ENCODE results near the gene USP6NL. TPM values are rescaled to one million over a fixed set of nuclear protein-coding genes. Genes with fewer than 3 reads are reported as not detected.

Gene USP6NL
- total RNA-seq, 1 experiment from 2014 or later, result 13.0 TPM

- Histone ChIP-seq H3F3A (ENCODE audit: low read length, unreplicated experiment) (no peaks in the 10 kb centered on the region), H3K9me2 (replicated peaks; ENCODE audit: low read length) (no peaks in the 10 kb centered on the region), H3K27me3 (ENCODE audit: low read length) (no peaks in the 10 kb centered on the region), H3K9me3 (ENCODE audit: low read length) (no peaks in the 10 kb centered on the region), H4K20me1 (ENCODE audit: low read length) (no peaks in the 10 kb centered on the region), H3K36me3 (ENCODE audit: low read depth, low read length) (no peaks in the 10 kb centered on the region), H3K4me1 (ENCODE audit: insufficient read depth, low read length) (peaks cover 5% of the 10 kb centered on the region), H3K27ac (ENCODE audit: low read length) (no peak overlapping the region), H3K4me2 (ENCODE audit: low read length) (no peak overlapping the region), H2AFZ (ENCODE audit: low read length) (no peak overlapping the region), H3K4me3 (ENCODE audit: low read length) (no peak overlapping the region), H3K9ac (ENCODE audit: low read length) (no peak overlapping the region), H3K79me2 (ENCODE audit: low read length) (peaks cover 47% of the 10 kb centered on the region)
- CTCF ChIA-PET, result no interaction called here
- no peak for DNase-seq
- TF ChIP-seq EZH2phosphoT487 (IDR thresholded peaks at IDR 0.05; ENCODE audit: borderline replicate concordance, low read length) (no peak), EZH2 (IDR thresholded peaks at IDR 0.05; ENCODE audit: low read length, unreplicated experiment) (no peak)
- intact Hi-C loops (cut with micrococcal nuclease), result no loop called here
- ATAC-seq, result no peak
- POLR2A ChIA-PET (ENCODE audit: unreplicated experiment), result no interaction called here
- no TSS peak for BruUV-seq (replicated peaks)
Measured at GRCh38 chr10:11557967-11558366, 53.5 kb downstream of the USP6NL start.

GRCh38 chr10:11557513-11557912, 53.9 kb downstream of the USP6NL start:
- BruUV-seq (replicated peaks), result no TSS peak
- no peak for TF ChIP-seq EZH2 (IDR thresholded peaks at IDR 0.05; ENCODE audit: low read length, unreplicated experiment)
- no peak for TF ChIP-seq EZH2phosphoT487 (IDR thresholded peaks at IDR 0.05; ENCODE audit: borderline replicate concordance, low read length)
- no peak for TF ChIP-seq CTCF (conservative IDR thresholded peaks at IDR 0.05; ENCODE audit: low read depth, low read length)
- Histone ChIP-seq H2AFZ (ENCODE audit: low read length) (no peak overlapping the region), H3F3A (ENCODE audit: low read length, unreplicated experiment) (peaks cover under 1% of the 10 kb centered on the region), H3K4me1 (ENCODE audit: insufficient read depth, low read length) (peaks cover 10% of the 10 kb centered on the region), H3K4me3 (ENCODE audit: low read length) (no peak overlapping the region), H3K9me3 (ENCODE audit: low read length) (no peaks in the 10 kb centered on the region), H3K36me3 (ENCODE audit: low read depth, low read length) (no peaks in the 10 kb centered on the region), H3K27ac (ENCODE audit: low read length) (no peak overlapping the region), H4K20me1 (ENCODE audit: low read length) (no peaks in the 10 kb centered on the region), H3K9ac (ENCODE audit: low read length) (no peak overlapping the region), H3K9me2 (replicated peaks; ENCODE audit: low read length) (no peaks in the 10 kb centered on the region), H3K4me2 (ENCODE audit: low read length) (no peak overlapping the region), H3K27me3 (ENCODE audit: low read length) (no peaks in the 10 kb centered on the region), H3K79me2 (ENCODE audit: low read length) (peaks cover 47% of the 10 kb centered on the region)
- DNase-seq, result no peak
- POLR2A ChIA-PET (ENCODE audit: unreplicated experiment), result no interaction called here
- intact Hi-C loops (cut with micrococcal nuclease), result no loop called here
- CTCF ChIA-PET, result no interaction called here
- ATAC-seq, result no peak

- H3K27me3 ChIP-seq (ENCODE audit: low read length), result no peaks in the 10 kb centered on the region
- CTCF ChIA-PET, result no interaction called here
- H4K20me1 ChIP-seq (ENCODE audit: low read length), result no peaks in the 10 kb centered on the region
- no peak overlapping the region for H3K9ac ChIP-seq (ENCODE audit: low read length)
- peaks cover 3% of the 10 kb centered on the region for H3F3A ChIP-seq (ENCODE audit: low read length, unreplicated experiment)
- ATAC-seq, result no peak
- no peaks in the 10 kb centered on the region for H3K36me3 ChIP-seq (ENCODE audit: low read depth, low read length)
- no peak for TF ChIP-seq EZH2 (IDR thresholded peaks at IDR 0.05; ENCODE audit: low read length, unreplicated experiment)
- TF ChIP-seq CTCF (conservative IDR thresholded peaks at IDR 0.05; ENCODE audit: low read depth, low read length), result no peak
- TF ChIP-seq EZH2phosphoT487 (IDR thresholded peaks at IDR 0.05; ENCODE audit: borderline replicate concordance, low read length), result no peak
- H3K9me3 ChIP-seq (ENCODE audit: low read length), result no peaks in the 10 kb centered on the region
- no peak overlapping the region for H2AFZ ChIP-seq (ENCODE audit: low read length)
- BruUV-seq (replicated peaks), result no TSS peak
- H3K9me2 ChIP-seq (replicated peaks; ENCODE audit: low read length), result no peaks in the 10 kb centered on the region
- peaks cover 24% of the 10 kb centered on the region for H3K4me1 ChIP-seq (ENCODE audit: insufficient read depth, low read length)
- no peak for DNase-seq
- POLR2A ChIA-PET (ENCODE audit: unreplicated experiment), result no interaction called here
- intact Hi-C loops (cut with micrococcal nuclease), result no loop called here
- no peak overlapping the region for H3K4me2 ChIP-seq (ENCODE audit: low read length)
- H3K79me2 ChIP-seq (ENCODE audit: low read length), result peaks cover 57% of the 10 kb centered on the region
- H3K4me3 ChIP-seq (ENCODE audit: low read length), result no peak overlapping the region
- no peak overlapping the region for H3K27ac ChIP-seq (ENCODE audit: low read length)
Measured at GRCh38 chr10:11555556-11555955, 55.9 kb downstream of the USP6NL start.

Data from PC-3 (cell line).